Measurements from ENCODE around the gene CTXN1. TPM values are rescaled to one million over a fixed set of nuclear protein-coding genes. Genes with fewer than 3 reads are reported as not detected.
A peak's percentile ranks its signal among the peaks of the same experiment; 100 is the strongest.
"Not testable (repeated sequence)": the region's sequence is repeated elsewhere in the genome, so short reads cannot be mapped to it uniquely, and the experiment has no call there.

The CTXN1 gene
- total RNA-seq, 1 donor from 2014 or later = 6.0 TPM

DNA sequence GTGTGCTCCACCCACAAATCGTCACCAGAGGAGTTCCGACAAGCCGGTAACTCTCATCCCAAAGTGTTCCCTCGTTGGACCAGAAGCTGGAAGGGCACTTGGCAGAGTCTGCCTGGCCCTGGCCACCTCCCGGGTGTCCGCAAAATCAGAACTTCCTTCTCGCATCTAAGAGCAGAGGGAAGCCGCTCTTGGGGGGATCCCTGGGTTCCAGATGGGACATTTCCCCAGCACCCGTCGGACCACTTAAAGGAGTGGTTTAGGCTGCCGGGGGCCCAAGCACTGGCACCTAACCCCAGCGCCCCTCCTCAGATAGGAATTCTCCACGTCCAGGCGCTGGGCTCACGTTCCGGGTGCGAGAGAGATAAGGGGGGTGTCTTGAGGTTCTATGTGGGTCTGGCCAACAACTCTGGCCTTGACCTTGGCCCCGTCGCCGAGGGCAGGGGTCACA, 23.1 kb downstream of the CTXN1 start:
- DNase-seq (ENCODE audit: low spot score) = peak; percentile 35

DNA sequence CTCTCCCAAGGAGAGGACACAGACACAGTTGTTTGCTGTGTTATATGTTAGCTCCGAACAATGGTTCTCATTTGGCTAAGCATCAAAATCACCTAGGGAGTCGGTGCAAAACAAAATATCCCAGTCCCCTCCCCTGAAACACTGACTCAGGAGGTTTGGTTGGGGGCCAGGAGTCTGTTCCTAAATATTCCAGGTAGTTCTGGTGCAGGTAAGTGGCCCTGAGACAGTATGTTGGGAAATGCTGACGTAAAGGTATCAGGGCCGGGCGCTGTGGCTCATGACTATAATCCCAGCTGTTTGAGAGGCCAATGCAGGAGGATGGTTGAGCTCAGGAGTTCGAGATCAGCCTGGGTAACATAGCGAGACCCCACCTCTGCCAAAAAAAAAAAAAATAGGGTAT, 24.6 kb downstream of the CTXN1 start:
- DNase-seq (ENCODE audit: low spot score) = no peak

DNA sequence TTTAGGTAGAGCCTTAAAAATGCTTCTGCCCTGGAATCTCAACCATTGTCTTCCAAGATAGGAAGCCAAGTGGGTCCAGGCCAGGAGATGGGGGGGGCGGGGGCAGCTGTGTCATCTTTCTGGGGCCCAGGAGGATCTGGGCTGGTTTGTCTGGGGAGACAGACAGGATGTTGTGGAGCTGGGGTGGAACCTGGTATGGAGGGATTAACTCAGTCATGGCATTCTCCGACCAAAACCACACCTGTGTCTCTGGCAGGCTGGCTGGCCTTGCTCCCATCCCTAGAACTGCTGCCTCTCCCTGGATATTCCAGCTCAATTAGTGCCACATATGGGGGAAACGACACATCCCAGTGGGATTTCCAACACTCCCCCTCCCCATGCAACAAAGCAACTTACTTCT, 25.0 kb downstream of the CTXN1 start:
- no peak for DNase-seq (ENCODE audit: low spot score)

DNA sequence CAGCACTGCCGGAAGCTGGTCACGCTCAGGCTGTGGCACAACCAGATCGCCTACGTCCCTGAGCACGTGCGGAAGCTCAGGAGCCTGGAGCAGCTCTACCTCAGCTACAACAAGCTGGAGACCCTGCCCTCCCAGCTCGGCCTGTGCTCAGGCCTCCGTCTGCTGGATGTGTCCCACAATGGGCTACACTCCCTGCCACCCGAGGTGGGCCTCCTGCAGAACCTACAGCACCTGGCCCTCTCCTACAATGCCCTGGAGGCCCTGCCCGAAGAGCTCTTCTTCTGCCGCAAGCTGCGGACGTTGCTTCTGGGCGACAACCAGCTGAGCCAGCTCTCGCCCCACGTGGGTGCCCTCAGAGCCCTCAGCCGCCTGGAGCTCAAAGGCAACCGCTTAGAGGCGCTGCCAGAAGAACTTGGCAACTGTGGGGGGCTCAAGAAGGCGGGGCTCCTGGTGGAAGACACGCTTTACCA, 25.5 kb downstream of the CTXN1 start:
- no peak for DNase-seq (ENCODE audit: low spot score)

DNA sequence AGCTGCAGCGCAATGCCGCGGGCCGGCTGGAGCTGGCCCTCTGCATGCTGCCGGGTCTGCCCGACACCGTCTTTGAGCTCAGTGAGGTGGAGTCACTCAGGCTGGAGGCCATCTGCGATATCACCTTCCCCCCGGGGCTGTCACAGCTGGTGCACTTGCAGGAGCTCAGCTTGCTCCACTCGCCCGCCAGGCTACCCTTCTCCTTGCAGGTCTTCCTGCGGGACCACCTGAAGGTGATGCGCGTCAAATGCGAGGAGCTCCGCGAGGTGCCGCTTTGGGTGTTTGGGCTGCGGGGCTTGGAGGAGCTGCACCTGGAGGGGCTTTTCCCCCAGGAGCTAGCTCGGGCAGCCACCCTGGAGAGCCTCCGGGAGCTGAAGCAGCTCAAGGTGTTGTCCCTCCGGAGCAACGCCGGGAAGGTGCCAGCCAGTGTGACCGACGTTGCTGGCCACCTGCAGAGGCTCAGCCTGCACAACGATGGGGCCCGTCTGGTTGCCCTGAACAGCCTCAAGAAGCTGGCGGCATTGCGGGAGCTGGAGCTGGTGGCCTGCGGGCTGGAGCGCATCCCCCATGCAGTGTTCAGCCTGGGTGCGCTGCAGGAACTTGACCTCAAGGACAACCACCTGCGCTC, 26.1 kb downstream of the CTXN1 start:
- no peak for DNase-seq (ENCODE audit: low spot score)

DNA sequence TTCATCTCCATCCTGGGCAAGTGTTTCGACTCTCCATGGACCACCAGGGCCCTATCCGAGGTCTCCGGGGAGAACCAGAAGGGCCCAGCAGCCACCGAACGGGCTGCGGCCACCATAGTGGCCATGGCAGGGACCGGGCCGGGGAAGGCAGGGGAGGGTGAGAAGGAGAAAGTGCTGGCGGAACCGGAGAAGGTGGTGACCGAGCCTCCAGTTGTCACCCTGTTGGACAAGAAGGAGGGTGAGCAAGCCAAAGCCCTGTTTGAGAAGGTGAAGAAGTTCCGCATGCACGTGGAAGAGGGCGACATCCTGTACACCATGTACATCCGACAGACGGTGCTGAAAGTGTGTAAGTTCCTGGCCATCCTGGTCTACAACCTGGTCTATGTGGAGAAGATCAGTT, 27.0 kb downstream of the CTXN1 start:
- no peak for DNase-seq (ENCODE audit: low spot score)

DNA sequence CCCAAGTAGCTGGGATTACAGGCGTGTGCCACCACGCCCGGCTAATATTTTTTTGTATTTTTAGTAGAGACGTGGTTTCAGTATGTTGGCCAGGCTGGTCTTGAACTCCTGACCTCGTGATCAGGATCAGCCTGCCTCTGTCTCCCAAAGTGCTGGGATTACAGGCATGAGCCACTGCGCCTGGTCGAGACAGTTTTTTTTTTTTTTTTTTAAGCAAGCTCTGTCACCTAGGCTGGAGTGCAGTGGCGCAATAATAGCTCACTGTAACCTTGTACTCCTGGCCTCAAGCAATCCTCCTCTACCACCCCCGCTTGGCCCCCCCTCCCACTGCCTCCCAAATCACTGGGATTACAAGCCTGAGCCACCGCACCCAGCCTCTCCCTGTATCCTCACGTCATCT, 28.6 kb downstream of the CTXN1 start:
- no peak for DNase-seq (ENCODE audit: low spot score)

DNA sequence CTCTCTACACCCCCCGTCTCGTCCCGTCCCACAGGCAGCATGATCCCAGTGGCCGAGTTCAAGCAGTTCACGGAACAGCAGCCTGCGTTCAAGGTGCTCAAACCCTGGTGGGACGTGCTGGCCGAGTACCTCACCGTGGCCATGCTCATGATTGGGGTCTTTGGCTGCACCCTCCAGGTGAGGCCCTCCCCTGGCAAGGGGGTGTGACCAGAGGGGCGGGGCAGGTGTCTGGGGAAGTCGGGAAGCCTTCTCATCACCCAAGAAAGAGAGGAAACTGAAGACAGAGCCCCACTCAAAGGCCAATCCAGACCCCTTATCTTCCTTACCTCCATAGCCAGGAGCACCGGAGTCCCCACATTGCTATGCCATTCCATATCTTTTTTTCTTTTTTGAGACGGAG, 30.4 kb downstream of the CTXN1 start:
- DNase-seq (ENCODE audit: low spot score) = no peak

DNA sequence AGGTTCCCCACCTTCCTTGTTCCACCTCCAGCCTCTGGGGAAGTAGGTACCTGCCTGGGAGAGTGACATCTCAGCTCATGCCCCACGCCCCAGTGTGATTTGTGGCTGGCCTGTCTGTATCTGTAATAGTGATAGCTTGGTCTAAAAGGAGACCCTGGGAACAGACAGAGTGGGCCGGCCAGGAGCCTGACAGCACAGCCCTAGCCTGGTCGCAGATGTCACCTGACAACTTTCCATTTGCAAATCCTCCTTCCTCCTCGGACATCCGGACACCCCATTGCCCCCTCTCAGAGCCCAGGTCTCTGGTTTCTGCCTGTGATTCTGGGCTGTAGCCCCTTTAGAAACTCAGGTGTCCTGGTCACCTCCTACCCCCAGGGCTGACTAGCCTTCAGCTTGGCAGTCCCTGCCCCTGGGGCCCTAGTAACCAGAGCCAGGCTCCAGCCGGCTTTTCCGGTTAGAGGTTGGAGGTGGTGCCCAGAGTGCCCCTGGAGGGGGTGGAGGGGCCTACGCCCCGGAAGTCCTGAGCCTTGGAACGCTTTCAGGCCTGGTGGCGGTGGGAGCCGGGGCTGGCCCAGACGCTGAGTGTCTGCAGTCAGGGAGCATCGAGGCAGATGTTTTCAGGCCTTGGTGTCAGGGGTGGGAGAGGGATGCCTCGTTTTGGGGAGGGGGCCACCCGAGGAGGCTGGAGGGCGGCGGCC, 31.2 kb downstream of the CTXN1 start:
- DNase-seq (ENCODE audit: low spot score) = no peak

DNA sequence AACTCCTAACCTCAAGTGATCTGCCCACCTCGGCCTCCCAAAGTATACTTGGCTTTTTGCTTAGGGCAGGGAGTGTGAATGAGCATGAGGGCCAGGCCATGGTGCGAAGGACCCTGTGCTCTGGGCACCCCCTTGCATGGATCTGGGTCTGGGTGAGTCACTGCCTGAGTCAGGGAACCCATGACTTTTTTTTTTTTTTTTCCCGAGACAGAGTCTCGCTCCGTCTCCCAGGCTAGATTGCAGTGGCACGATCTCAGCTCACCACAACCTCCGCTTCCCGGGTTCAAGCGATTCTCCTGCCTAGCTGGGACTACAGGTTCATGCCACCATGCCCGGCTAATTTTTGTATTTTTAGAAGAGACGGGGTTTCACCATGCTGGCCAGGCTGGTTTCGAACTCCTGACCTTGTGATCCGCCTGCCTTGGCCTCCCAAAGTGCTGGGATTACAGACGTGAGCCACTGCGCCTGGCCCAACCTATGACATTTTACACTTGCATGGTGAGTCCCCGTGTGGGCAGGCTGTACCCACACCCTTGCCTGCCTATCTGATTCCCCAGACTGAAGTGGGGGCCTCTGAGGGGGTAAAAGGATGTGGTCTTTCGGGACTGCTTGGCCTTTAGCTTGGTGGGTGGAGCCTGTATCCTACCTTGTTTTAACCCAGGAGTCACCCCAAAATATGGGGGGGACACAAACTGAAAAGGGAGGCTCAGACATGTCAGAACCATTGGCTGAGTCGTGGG, 32.4 kb downstream of the CTXN1 start:
- not testable (repeated sequence) for DNase-seq (ENCODE audit: low spot score)

DNA sequence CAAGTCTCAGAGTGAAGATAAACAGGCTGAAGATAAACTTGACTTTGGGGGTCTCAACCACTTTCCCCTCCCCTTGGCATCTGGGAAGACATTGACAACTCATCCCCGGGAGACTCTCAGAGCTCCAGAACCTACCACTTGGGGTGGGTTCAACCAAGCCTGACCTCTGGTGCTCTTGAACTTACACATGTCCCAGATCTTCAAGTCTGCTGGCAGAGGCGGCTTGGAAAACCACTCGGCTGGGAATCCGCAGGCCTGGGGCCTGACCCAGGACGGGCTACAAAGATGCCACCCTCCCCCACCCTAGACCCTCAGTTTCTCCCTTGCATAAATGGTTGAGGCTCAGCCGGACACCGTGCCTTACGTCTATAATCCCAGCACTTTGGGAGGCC, 37.1 kb downstream of the CTXN1 start:
- no peak for DNase-seq (ENCODE audit: low spot score)

DNA sequence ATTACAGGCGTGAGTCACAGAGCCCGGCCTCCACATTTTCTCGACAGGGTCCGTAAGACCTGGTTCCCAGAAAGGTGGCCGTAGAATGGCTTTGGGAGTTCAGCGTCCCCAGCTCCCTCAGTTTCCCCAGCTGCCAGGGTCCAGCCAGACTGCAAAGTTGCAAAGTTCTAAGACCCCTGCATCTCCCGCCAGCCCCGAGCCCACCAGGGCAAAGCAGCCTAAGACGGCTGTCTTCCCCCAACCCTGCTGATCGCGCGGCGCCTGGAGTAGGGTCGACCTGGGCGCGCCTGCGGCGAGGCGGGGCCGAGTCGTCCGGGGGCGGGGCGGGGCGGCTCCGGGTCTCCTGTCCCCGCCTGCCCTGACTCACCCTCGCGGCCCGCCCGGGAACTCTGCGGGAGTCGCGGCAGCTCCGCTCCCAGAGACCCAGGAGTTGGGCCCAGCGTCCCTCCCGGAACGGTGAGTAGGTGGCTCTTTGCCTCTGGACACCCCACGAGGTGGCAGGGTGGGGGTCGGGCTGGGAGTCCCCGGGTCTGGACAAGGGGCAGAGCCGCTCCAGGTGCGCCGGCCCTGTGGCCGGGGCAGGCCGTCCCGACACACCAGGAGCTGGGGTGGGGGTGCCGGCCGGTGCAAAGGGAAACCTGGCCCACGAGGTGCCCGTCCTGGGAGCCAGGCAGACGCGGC, 37.6 kb downstream of the CTXN1 start, which contains the start of gene LRRC8E:
TSS of gene LRRC8E (plus strand) at position 366 of the 681 bp plus-strand sequence. CDS start 7,094 bp downstream, outside the sequence.
- peak; percentile 49 for DNase-seq (ENCODE audit: low spot score)

DNA sequence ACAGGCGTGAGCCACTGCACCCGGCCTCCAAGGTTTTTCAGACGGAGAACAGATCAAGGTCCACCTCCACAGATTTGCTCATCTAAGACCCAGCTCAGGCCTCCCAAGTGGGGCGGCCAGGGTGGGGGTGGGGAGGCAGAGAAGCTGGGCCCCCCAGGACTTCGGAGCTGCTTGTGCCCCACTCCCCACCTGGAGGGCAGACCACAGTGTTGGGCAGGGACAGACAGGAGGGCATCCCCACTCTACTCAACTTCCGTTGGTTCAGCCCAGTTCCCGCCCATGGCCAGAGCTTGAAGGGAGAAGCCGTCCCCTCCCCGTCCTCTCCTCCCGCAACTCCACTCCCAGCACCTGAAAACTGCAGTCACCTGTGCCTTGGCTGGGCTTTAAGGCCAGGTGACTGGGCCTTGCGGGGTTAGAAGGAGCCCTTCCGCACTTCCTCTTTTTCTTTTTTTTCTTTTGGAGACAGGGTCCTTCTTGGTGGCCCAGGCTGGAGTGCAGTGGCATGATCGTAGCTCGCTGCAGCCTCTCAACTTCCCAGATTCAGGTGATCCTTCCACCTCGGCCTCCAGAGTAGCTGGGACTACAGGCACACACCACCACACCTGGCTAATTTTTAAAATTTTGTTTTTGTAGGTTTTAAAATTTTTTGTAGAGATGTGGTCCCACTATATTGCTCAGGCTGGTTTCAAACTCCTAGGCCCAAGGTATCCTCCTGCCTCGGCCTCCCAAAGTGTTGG, 38.4 kb downstream of the CTXN1 start:
- DNase-seq (ENCODE audit: low spot score) = no peak

DNA sequence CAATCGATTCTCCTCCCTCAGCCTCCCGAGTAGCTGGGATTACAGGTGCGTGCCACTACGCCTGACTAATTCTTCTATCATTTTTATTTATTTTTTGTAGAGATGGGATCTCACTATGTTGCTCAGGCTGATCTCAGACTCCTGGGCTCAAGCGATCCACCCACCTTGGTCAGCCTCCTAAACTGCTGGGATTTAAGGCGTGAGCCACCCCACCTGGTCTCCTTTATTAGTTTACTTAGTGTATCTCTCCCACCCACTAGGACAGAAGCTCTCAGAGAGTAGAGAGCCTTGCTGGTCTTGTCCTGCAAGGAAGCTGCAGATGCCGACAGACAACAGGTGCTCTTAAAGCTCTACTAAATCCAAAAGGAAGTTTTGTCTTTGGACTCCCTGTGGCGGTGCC, 40.1 kb downstream of the CTXN1 start:
- DNase-seq (ENCODE audit: low spot score) = no peak

DNA sequence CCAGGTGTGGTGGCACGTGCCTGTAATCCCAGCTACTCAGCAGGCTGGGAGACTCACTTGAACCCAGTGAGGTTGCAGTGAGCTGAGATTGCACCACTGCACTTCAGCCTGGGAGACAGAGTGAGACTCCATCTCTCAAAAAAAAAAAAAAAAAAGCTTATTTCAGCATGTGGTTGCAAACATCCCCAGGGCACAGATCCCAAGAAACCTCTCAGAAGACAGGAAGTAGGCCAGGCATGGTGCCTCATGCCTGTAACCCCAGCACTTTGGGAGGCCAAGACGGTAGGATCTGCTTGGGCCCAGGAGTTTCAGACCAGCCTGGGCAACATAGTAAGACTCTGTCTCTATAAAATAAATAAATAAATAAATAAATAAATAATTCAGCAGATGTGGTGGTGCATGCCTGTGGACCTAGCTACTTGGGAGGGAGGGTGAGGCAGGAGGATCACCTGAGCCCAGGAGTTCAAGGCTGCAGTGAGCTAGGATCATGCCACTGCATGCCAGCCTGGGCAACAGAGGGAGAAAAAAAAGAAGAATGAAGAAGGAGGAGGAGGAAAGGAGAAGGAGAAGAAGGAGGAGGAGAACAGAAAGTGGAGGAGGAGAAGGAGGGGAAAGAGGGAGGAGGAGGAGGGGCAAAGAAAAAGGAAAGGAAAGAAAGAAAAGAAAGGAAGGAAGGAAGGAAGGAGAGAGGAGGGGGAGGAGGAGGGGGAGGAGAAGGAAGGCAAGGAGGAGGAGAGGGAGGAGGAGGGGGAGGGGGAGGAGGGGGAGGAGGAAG, 42.0 kb downstream of the CTXN1 start:
- DNase-seq (ENCODE audit: low spot score) = no peak

DNA sequence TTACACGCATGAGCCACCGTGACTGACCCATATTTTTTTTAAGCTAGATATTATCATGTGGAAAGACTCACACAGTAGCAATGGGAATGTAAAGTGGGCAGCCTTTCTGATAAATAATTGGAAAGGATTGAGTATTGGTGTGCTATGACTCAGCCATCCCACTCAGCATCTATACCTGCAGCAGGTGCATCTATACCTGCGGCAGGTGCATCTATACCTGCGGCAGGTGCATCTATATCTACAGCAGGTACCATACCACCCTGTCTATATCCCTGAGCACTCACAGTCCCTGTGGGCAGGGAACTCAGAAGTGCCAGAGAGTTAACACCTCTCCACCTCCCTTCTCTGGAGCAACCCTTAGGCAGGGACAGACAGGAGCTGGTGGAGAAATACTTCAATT, 42.8 kb downstream of the CTXN1 start:
- DNase-seq (ENCODE audit: low spot score) = no peak

DNA sequence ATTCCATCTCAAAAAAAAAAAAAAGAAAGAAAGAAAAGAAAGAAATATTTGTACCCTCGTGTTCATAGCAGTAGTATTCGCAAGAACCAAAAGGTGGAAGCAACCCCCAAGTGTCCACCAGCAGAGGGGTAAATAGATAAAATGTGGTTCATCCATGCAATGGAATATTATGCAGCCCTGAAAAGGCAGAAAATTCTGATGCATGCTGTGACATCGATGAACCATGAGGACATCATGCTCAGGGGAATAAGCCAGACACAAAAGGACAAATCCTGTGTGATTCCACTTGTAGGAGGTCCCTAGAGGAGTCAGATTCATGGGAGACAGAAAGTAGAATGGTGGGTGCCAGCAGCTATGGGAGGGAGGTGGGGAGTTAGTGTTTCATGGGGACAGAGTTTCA, 44.0 kb downstream of the CTXN1 start:
- DNase-seq (ENCODE audit: low spot score) = no peak

DNA sequence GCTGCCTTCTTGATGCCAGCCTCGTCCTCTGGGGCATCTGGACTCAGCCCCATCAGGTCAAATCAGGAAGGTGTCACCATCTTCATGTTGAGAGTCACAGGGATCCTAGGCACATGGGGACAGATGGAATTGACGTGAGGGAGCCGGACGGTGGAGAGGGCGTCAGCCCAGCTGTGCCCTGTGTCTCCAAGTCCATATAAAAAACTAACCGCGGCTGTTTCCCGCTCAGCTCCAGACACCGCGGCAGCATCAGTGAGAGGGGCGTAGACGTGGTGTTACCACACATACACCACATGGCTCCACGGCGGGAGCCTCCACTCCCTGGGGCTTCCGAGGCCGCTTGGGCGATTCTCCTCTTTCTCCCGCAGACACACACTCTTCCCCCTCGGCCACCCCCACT, 46.1 kb downstream of the CTXN1 start:
- DNase-seq (ENCODE audit: low spot score) = no peak

DNA sequence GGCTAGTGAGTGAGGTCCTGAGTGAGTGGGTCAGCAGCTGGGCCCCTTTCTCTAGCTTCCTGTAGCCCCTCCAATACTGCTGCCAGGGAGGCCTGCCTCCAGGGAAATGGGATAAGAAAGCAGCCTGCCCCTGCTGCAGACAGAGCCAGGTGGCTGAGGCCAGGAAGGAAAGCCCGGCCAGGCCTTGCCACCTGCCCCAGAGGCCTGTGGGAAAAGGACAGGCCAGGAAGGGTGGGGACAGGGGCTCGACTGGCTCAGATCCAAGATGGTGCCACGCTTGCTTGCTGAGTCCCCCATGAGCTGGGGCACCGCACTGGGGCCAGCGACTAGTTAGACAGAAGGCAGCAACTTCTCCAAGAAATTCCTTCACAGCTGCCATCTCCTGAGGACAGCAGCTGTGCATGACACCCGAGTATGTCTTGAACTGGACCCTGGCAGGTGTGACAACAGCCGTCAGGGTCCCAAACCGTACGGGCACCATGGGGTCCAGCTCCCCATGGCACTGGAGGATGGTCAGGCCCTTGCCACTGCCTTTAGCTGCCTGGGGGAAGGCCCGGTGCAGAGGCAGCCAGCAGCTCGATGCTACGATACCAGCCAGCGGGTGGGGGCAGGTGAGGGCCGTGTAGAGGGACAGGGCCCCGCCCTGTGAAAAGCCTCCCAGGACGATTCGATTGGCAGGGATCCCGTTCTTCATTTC, 46.7 kb downstream of the CTXN1 start:
- DNase-seq (ENCODE audit: low spot score) = no peak
